K562 (cell line): ENCODE measurements around the gene PPM1N. TPM values are rescaled to one million over a fixed set of nuclear protein-coding genes. Genes with fewer than 3 reads are reported as not detected.
A peak's percentile ranks its signal among the peaks of the same experiment; 100 is the strongest.

Experiments
- BRD4 ChIP-seq: fragments of 200-600 bp; sonication (generic); IDR thresholded peaks from 2 replicates; pipeline ENCODE4 v1.6.1; 2017; ENCODE audit warnings: inconsistent platforms
- CHD1 ChIP-seq: fragments of 200-600 bp; sonication (generic); IDR thresholded peaks from one replicate; pipeline ENCODE4 v1.6.1; 2012; ENCODE audit warnings: mild to moderate bottlenecking, moderate library complexity, low read length, inconsistent platforms
- EP400 ChIP-seq: fragments of 450-650 bp; IDR thresholded peaks from 2 replicates; pipeline ENCODE4 v1.6.1; 2017; ENCODE audit warnings: antibody characterized with exemption, mild to moderate bottlenecking, moderate library complexity
- ETS1 ChIP-seq: conservative IDR thresholded peaks from 2 replicates; pipeline ENCODE4 v1.6.1; 2011; ENCODE audit warnings: low read depth, mild to moderate bottlenecking, low read length; ENCODE audit not compliant: control insufficient read depth
- RBBP5 ChIP-seq: fragments of 200-600 bp; sonication (generic); IDR thresholded peaks from 2 replicates; pipeline ENCODE4 v1.6.1; 2012; ENCODE audit warnings: borderline replicate concordance, mild to moderate bottlenecking, low read length, control low read depth, inconsistent platforms; ENCODE audit not compliant: insufficient read depth, poor library complexity, severe bottlenecking
- RCOR1 ChIP-seq, 2 experiments: IDR thresholded peaks; 2 replicates each; pipeline ENCODE4 v1.6.1; 2012; ENCODE audit warnings: low read depth in 2 of 2, low read length in 2 of 2, borderline replicate concordance in 1 of 2, improper control_type of control experiment in 1 of 2
- SLC30A9 ChIP-seq: fragments of 250-450 bp; sonication (Bioruptor Pico); IDR thresholded peaks from 2 replicates; pipeline ENCODE4 v1.8.0; 2022; ENCODE audit warnings: mild to moderate bottlenecking, moderate library complexity
- THRAP3 ChIP-seq: fragments of 450-650 bp; IDR thresholded peaks from 2 replicates; pipeline ENCODE4 v1.6.1; 2016; ENCODE audit warnings: mild to moderate bottlenecking, inconsistent platforms, borderline replicate concordance
- ZBED1 ChIP-seq: IDR thresholded peaks from 2 replicates; pipeline ENCODE4 v1.6.1; 2014
- ZBTB9 ChIP-seq: fragments of 450-650 bp; formaldehyde crosslinking; IDR thresholded peaks from 2 replicates; pipeline ENCODE4 v1.4.0; 2020; ENCODE audit warnings: mild to moderate bottlenecking, moderate library complexity
- ZNF140 ChIP-seq: fragments of 250-450 bp; sonication (Bioruptor Pico); IDR thresholded peaks from 2 replicates; pipeline ENCODE4 v1.8.0; 2021; ENCODE audit warnings: moderate library complexity, mild to moderate bottlenecking, inconsistent platforms
- ZNF277 ChIP-seq: fragments of 250-450 bp; sonication (Bioruptor Pico); IDR thresholded peaks from 2 replicates; pipeline ENCODE4 v1.8.0; 2022; ENCODE audit warnings: inconsistent platforms, mild to moderate bottlenecking, moderate library complexity, borderline replicate concordance
- ZNF668 ChIP-seq: fragments of 250-450 bp; sonication (Bioruptor Pico); IDR thresholded peaks from 2 replicates; pipeline ENCODE4 v1.8.0; 2022; ENCODE audit warnings: mild to moderate bottlenecking, inconsistent platforms
- ZNF76 ChIP-seq: fragments of 250-450 bp; sonication (Bioruptor Pico); IDR thresholded peaks from 2 replicates; pipeline ENCODE4 v1.4.0; 2020; ENCODE audit warnings: mild to moderate bottlenecking, moderate library complexity, borderline replicate concordance
- polyA plus RNA-seq, 8 experiments: library from polyadenylated mRNA; depleted of rRNA in 4 of 8; stranded (reverse) in 5 of 8; unstranded in 3 of 8; fragments of >200 nt; fragmentation: Nextera tagmentation in 2 of 8; fragmentation: Illumina TruSeq in 1 of 8; extraction: Ambion mirVana in 2 of 8; extraction: Trizol in 1 of 8; gene quantifications; 2 replicates each; pipeline versions ENCODE4 v1.2.1 to v1.2.3, GENCODE V29; 2011 to 2014; ENCODE audit warnings: inconsistent platforms in 1 of 8, missing spikeins in 1 of 8
- total RNA-seq, 7 experiments: library from RNA; depleted of rRNA in 6 of 7; stranded (reverse); fragments of >200 nt in 6 of 7; fragmentation: Illumina TruSeq in 2 of 7; extraction: Trizol in 2 of 7; gene quantifications; 2 replicates each; pipeline versions ENCODE4 v1.2.1 to v1.2.3, GENCODE V29; 2011 to 2021; ENCODE audit warnings: low replicate concordance in 1 of 7

Gene PPM1N
- total and polyA plus RNA-seq, 9 of the 15 experiments (the other 6 are each of a cell fraction or from before 2014, with no cell fraction given): 4.5 to 15.6 (median 8.7) TPM

GRCh38 chr19:45469132-45469944 is 28.9 kb upstream of the PPM1N start (continued):
- TF ChIP-seq ETS1 (peak; percentile 44; the same call in 1 of the 2 replicates), THRAP3 (no peak), SLC30A9 (CRISPR knock-in tag) (no peak), ZBTB9 (0 out of 2 replicates have a peak, but pooled peaks have one; percentile 18), ZBED1 (peak; percentile 98), CHD1 (peak; percentile 85), BRD4 (0 out of 2 replicates have a peak, but pooled peaks have one; percentile 18), EP400 (peak; percentile 67), RBBP5 (peak; percentile 42), ZNF668 (CRISPR knock-in tag) (no peak), ZNF76 (no peak), ZNF277 (CRISPR knock-in tag) (no peak), RCOR1 (IDR thresholded peaks at IDR 0.05; ENCODE audit: borderline replicate concordance in 1 of 2, low read depth in 2 of 2, low read length in 2 of 2) (0 out of 4 replicates have a peak, but pooled peaks of 1 of the 2 experiments have one; percentile 6), ZNF140 (CRISPR knock-in tag) (no peak)
- TF ChIP-seq, all 486 proteins: peak for 128
